PC-3 (cell line): ENCODE data around the gene PDIA5.

ENCODE experiments used
- CTCF ChIP-seq: fragments of 300-600 bp; sonication (generic); conservative IDR thresholded peaks from 2 replicates; pipeline ENCODE4 v1.5.1; 2017; ENCODE audit warnings: antibody characterized with exemption, low read depth, mild to moderate bottlenecking, low read length
- EZH2 ChIP-seq: fragments of 300-600 bp; sonication (generic); IDR thresholded peaks from one replicate; pipeline ENCODE4 v1.6.1; 2017; ENCODE audit warnings: antibody characterized with exemption, mild to moderate bottlenecking, low read length; ENCODE audit not compliant: unreplicated experiment
- EZH2phosphoT487 ChIP-seq: fragments of 300-600 bp; sonication (generic); IDR thresholded peaks from 2 replicates; pipeline ENCODE4 v1.6.1; 2018; ENCODE audit warnings: mild to moderate bottlenecking, antibody characterized with exemption, low read length, borderline replicate concordance

GRCh38 chr3:123071146-123071545 lies 4.3 kb downstream of the PDIA5 start:
- TF ChIP-seq EZH2phosphoT487, result no peak
- no peak for TF ChIP-seq CTCF
- TF ChIP-seq EZH2, result no peak
